ENCODE results near the gene MCTS1.

MCTS1 gene

DNA sequence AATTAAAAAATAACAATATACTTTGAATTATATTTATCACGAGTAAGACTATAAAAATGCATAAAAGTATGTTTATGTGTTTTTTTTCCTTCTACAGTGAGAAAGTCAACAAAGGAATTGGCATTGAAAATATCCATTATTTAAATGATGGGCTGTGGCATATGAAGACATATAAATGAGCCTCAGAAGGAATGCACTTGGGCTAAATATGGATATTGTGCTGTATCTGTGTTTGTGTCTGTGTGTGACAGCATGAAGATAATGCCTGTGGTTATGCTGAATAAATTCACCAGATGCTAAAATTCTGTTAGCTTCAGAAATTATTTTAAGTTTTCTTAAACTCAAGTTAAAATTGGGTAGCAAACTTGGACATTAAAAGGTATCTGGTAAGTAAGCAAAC is 8.2 kb downstream of the MCTS1 start:
- intact Hi-C loops (cut with DNase I; ENCODE audit: low total_unique reads) = no loop called here
- Histone ChIP-seq H3K27ac (no peak overlapping the region), H3K9me3 (no peaks in the 10 kb centered on the region), H3K27me3 (no peaks in the 10 kb centered on the region), H3K4me3 (no peak overlapping the region), H3K36me3 (peaks cover 0 to 18% (median 7%) of the 10 kb centered on the region in 3 donors), H3K4me1 (no peaks in the 10 kb centered on the region)
- DNase-seq = no peak
- TF ChIP-seq, protein P1, sequence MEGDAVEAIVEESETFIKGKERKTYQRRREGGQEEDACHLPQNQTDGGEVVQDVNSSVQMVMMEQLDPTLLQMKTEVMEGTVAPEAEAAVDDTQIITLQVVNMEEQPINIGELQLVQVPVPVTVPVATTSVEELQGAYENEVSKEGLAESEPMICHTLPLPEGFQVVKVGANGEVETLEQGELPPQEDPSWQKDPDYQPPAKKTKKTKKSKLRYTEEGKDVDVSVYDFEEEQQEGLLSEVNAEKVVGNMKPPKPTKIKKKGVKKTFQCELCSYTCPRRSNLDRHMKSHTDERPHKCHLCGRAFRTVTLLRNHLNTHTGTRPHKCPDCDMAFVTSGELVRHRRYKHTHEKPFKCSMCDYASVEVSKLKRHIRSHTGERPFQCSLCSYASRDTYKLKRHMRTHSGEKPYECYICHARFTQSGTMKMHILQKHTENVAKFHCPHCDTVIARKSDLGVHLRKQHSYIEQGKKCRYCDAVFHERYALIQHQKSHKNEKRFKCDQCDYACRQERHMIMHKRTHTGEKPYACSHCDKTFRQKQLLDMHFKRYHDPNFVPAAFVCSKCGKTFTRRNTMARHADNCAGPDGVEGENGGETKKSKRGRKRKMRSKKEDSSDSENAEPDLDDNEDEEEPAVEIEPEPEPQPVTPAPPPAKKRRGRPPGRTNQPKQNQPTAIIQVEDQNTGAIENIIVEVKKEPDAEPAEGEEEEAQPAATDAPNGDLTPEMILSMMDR (IDR thresholded peaks at IDR 0.05) = no peak

DNA sequence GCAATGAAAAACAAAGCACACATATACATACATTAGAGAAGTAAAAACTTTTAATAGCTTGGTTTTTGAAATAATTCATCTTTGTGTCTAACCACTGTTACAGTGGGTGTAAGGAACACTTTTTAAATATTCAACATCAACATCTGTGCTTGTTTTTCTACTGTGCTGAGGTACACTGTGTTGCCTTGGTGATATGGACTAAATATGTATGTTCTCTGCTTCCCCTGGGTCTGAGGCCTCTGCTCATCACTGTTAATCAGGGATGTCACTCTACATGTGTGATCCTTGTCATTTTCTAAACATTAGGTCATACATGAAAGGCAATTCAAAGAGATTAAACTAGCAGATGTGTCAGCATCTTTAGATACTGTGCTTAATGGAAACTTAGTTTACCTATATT is 10.9 kb downstream of the MCTS1 start:
- TF ChIP-seq, protein P1 (IDR thresholded peaks at IDR 0.05) = no peak
- intact Hi-C loops (cut with DNase I; ENCODE audit: low total_unique reads) = no loop called here
- Histone ChIP-seq H3K27ac (no peak overlapping the region), H3K36me3 (peaks cover 0 to 11% (median 0%) of the 10 kb centered on the region in 3 donors), H3K9me3 (no peaks in the 10 kb centered on the region), H3K4me1 (no peaks in the 10 kb centered on the region), H3K27me3 (no peaks in the 10 kb centered on the region), H3K4me3 (no peak overlapping the region)
- DNase-seq = no peak

DNA sequence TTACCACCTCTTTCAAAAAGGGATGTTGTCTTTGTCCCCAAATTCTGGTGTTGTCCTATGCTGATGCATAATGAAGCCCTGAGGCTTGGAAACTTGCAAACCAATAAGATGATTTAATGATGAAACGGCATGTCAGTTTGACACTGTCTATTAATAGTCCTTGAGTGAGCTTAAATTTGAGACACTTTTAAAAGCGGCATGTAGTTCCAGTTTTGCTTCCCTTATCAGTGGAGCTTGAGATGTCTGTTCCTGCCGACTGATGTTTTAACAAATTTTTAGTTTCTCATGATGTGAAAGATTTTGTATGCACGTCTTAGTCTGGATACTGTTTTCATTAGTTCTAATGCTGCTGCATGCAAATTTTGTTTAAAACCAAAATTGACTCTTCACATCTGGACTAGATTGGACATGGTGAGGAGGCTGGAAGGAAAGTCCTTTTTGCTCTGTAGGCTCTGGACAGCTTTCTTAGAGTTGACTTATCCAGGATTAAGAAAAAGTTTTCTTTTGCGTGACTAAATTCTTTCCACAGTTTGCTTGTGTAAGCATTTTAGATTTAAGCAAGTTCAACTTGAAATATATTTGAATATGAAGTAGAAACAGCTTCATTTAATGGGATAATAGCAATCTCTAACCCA is 14.2 kb downstream of the MCTS1 start:
- Histone ChIP-seq H3K4me3 (no peak overlapping the region), H3K27ac (no peak overlapping the region), H3K27me3 (no peaks in the 10 kb centered on the region), H3K36me3 (peaks cover 0 to under 1% (median 0%) of the 10 kb centered on the region in 3 donors), H3K4me1 (no peaks in the 10 kb centered on the region), H3K9me3 (no peaks in the 10 kb centered on the region)
- TF ChIP-seq, protein P1 (IDR thresholded peaks at IDR 0.05) = no peak
- no peak for DNase-seq
- intact Hi-C loops (cut with DNase I; ENCODE audit: low total_unique reads) = no loop called here

DNA sequence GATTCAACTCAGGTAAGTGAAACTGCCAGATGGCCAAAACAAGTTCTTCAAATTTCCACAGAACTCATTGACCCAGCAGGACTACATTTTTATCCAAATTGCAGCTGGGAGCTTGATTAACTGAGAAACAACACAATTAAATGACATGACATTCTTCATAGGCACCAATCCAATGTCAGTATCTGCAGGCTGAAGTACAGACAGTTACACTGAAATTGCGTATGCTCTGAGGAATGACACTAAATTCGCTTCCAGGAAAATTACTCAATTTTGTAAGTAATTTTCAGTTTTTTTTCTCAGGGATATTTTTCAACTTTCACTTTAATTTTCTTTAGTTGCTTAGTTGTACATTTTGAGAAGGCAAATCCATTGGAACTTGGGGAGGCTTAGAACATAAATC is 21.5 kb downstream of the MCTS1 start:
- TF ChIP-seq, protein P1 (IDR thresholded peaks at IDR 0.05) = no peak
- Histone ChIP-seq H3K36me3 (no peaks in the 10 kb centered on the region), H3K27ac (no peak overlapping the region), H3K4me1 (peaks cover 0 to 8% (median 2%) of the 10 kb centered on the region in 4 donors), H3K27me3 (no peaks in the 10 kb centered on the region), H3K9me3 (no peaks in the 10 kb centered on the region), H3K4me3 (no peak overlapping the region)
- intact Hi-C loops (cut with DNase I; ENCODE audit: low total_unique reads) = no loop called here
- DNase-seq = no peak

DNA sequence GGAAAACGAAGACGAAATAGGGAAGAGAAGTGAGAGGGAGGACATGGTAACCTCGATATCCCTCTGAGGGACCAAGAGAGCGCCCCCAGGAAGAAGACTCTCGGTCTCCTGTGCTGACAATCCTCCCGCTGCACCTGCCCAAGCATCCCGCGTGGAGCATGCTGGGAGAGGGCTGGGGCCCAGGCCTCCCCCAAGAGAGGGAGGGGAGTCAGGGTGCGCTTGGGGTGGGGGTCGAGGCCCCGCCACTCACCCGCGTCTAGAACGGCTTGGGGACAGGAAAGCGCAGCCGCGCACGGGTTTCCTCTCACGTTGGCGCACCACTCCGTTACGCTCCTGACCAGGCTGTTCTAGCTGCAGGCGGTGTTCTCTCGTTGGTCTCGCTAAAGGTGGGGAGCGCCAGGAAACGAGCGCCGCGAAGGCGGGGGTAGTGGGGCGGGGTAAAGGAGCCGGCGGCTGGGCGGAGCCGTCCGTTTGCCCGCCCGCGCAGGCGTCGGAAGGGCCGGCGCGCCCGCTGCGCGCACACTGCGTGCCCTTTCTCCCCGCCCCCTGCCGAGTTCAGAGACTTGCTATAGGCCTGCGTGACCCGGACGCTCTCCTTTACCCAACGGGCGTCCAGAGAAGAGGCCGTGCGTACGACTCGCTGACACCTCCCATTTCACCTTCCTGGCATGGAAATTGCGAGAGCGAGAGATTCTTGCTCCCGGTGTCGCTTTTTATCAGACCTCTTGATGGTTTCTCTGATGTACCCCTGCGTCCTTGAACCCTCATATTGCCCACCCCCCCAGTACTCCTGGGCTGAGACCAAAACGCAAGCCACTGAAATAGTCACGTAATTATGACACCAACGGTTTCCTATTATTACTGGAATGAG is 26.0 kb downstream of the MCTS1 start, which contains the start of gene C1GALT1C1:
Gene C1GALT1C1 (minus strand): TSS at position 388 of the 871 bp plus-strand sequence. CDS start 2,888 bp downstream, outside the sequence.
- TF ChIP-seq, protein P1 (IDR thresholded peaks at IDR 0.05) = no peak
- Histone ChIP-seq H3K27me3 (no peaks in the 10 kb centered on the region), H3K9me3 (no peaks in the 10 kb centered on the region), H3K4me3 (peak within 1 kb of the TSS; percentile 71), H3K27ac (peak within 1 kb of the TSS; percentile 89 to 90), H3K36me3 (no peaks in the 10 kb centered on the region), H3K4me1 (peaks cover 0 to 8% (median 2%) of the 10 kb centered on the region in 4 donors)
- peak; percentile 93 to 95 for DNase-seq
- intact Hi-C loops (cut with DNase I; ENCODE audit: low total_unique reads) = no loop called here
